ENCODE data around the gene CCDC88B.

The CCDC88B gene

GRCh38 chr11:64324692-64325469 is 15.1 kb upstream of the CCDC88B start:
- Histone ChIP-seq H3K79me2 (no peaks in the 10 kb centered on the region), H3K9ac (no peak overlapping the region), H3K4me1 (no peaks in the 10 kb centered on the region), H3K27me3 (ENCODE audit: control insufficient read depth, insufficient read depth, low read length) (no peaks in the 10 kb centered on the region), H3K27ac (no peak overlapping the region), H3K4me2 (ENCODE audit: low read length) (no peak overlapping the region), H2AFZ (no peak overlapping the region), H3K4me3 (ENCODE audit: low read depth, low read length) (no peak overlapping the region), H3K36me3 (ENCODE audit: control insufficient read depth, insufficient read depth, low read length) (no peaks in the 10 kb centered on the region), H3K9me3 (ENCODE audit: control insufficient read depth, low read length) (no peaks in the 10 kb centered on the region)
- no peak for TF ChIP-seq CTCF (IDR thresholded peaks at IDR 0.05)

- Histone ChIP-seq H3K9me3 (ENCODE audit: control insufficient read depth, low read length) (no peaks in the 10 kb centered on the region), H3K36me3 (ENCODE audit: control insufficient read depth, insufficient read depth, low read length) (no peaks in the 10 kb centered on the region), H3K9ac (no peak overlapping the region), H3K4me2 (ENCODE audit: low read length) (no peak overlapping the region), H2AFZ (no peak overlapping the region), H3K4me3 (ENCODE audit: low read depth, low read length) (no peak overlapping the region), H3K27me3 (ENCODE audit: control insufficient read depth, insufficient read depth, low read length) (no peaks in the 10 kb centered on the region), H3K79me2 (no peaks in the 10 kb centered on the region), H3K27ac (no peak overlapping the region), H3K4me1 (no peaks in the 10 kb centered on the region)
- no peak for TF ChIP-seq CTCF (IDR thresholded peaks at IDR 0.05)
These were observed 12.6 kb upstream of the CCDC88B start for GRCh38 chr11:64327375-64327774.

- Histone ChIP-seq H2AFZ (no peak overlapping the region), H3K4me2 (ENCODE audit: low read length) (no peak overlapping the region), H3K4me3 (ENCODE audit: low read depth, low read length) (no peak overlapping the region), H3K36me3 (ENCODE audit: control insufficient read depth, insufficient read depth, low read length) (no peaks in the 10 kb centered on the region), H3K4me1 (no peaks in the 10 kb centered on the region), H3K9ac (no peak overlapping the region), H3K79me2 (no peaks in the 10 kb centered on the region), H3K9me3 (ENCODE audit: control insufficient read depth, low read length) (no peaks in the 10 kb centered on the region), H3K27me3 (ENCODE audit: control insufficient read depth, insufficient read depth, low read length) (no peaks in the 10 kb centered on the region), H3K27ac (no peak overlapping the region)
- TF ChIP-seq CTCF (IDR thresholded peaks at IDR 0.05): no peak
These were observed 12.0 kb upstream of the CCDC88B start for GRCh38 chr11:64327993-64328392.

- Histone ChIP-seq H3K4me2 (ENCODE audit: low read length) (no peak overlapping the region), H3K27ac (no peak overlapping the region), H3K79me2 (no peaks in the 10 kb centered on the region), H2AFZ (no peak overlapping the region), H3K4me3 (ENCODE audit: low read depth, low read length) (no peak overlapping the region), H3K36me3 (ENCODE audit: control insufficient read depth, insufficient read depth, low read length) (no peaks in the 10 kb centered on the region), H3K9ac (no peak overlapping the region), H3K27me3 (ENCODE audit: control insufficient read depth, insufficient read depth, low read length) (no peaks in the 10 kb centered on the region), H3K9me3 (ENCODE audit: control insufficient read depth, low read length) (no peaks in the 10 kb centered on the region), H3K4me1 (no peaks in the 10 kb centered on the region)
- no peak for TF ChIP-seq CTCF (IDR thresholded peaks at IDR 0.05)
These were observed 9.1 kb upstream of the CCDC88B start for GRCh38 chr11:64330888-64331287.

Data from parathyroid adenoma (tissue), 2 donors.